Measurements from ENCODE around the gene DPYSL5. TPM values are rescaled to one million over a fixed set of nuclear protein-coding genes. Genes with fewer than 3 reads are reported as not detected.

The DPYSL5 gene
- total RNA-seq, 4 donors from 2014 or later: 0.40 to 2.4 TPM; not detected in 2

- Histone ChIP-seq H3K4me3 (no peak overlapping the region), H3K27ac (no peak overlapping the region), H3K27me3 (no peaks in the 10 kb centered on the region), H3K9me3 (peaks cover 0 to 8% (median 0%) of the 10 kb centered on the region in 3 donors), H3K4me1 (no peaks in the 10 kb centered on the region), H3K36me3 (no peaks in the 10 kb centered on the region)
- WGBS, 2 donors (ENCODE audit: low coverage in 1 of 2): 89% methylated on average over 3 of the region's 4 CpGs; no CpG with 5 or more reads in 1 of the 2 donors
- no peak for ATAC-seq
- TF ChIP-seq CTCF (IDR thresholded peaks at IDR 0.05): no peak
- TF ChIP-seq POLR2AphosphoS5 (IDR thresholded peaks at IDR 0.05): no peak
- TF ChIP-seq EP300 (IDR thresholded peaks at IDR 0.05): no peak
- no peak for TF ChIP-seq POLR2A (IDR thresholded peaks at IDR 0.05)
These were observed 41.9 kb downstream of the DPYSL5 start for GRCh38 chr2:26889796-26890195.

GRCh38 chr2:26890341-26891000 lies 42.5 kb downstream of the DPYSL5 start:
- Histone ChIP-seq H3K4me1 (no peaks in the 10 kb centered on the region), H3K27ac (no peak overlapping the region), H3K4me3 (no peak overlapping the region), H3K9me3 (peaks cover 0 to 15% (median 0%) of the 10 kb centered on the region in 3 donors), H3K36me3 (no peaks in the 10 kb centered on the region), H3K27me3 (no peaks in the 10 kb centered on the region)
- no peak for TF ChIP-seq EP300 (IDR thresholded peaks at IDR 0.05)
- TF ChIP-seq POLR2A (IDR thresholded peaks at IDR 0.05): no peak
- no peak for TF ChIP-seq CTCF (IDR thresholded peaks at IDR 0.05)
- TF ChIP-seq POLR2AphosphoS5 (IDR thresholded peaks at IDR 0.05): no peak
- ATAC-seq: no peak
- 82 to 83% methylated on average over 3 to 5 of the region's 11 CpGs for WGBS, 2 donors (ENCODE audit: low coverage in 1 of 2)

GRCh38 chr2:26892133-26892532 lies 44.2 kb downstream of the DPYSL5 start:
- H3K36me3 ChIP-seq: no peaks in the 10 kb centered on the region

GRCh38 chr2:26892922-26893524 lies 45.1 kb downstream of the DPYSL5 start:
- no peaks in the 10 kb centered on the region for H3K4me1 ChIP-seq
- H3K9me3 ChIP-seq: peaks cover 0 to 26% (median 0%) of the 10 kb centered on the region in 3 donors
- H3K36me3 ChIP-seq: no peaks in the 10 kb centered on the region
- no peaks in the 10 kb centered on the region for H3K27me3 ChIP-seq
- no peak for ATAC-seq
- H3K4me3 ChIP-seq: no peak overlapping the region
- TF ChIP-seq EP300 (IDR thresholded peaks at IDR 0.05): no peak
- no peak for TF ChIP-seq CTCF (IDR thresholded peaks at IDR 0.05)
- no peak for TF ChIP-seq POLR2A (IDR thresholded peaks at IDR 0.05)
- no peak for TF ChIP-seq POLR2AphosphoS5 (IDR thresholded peaks at IDR 0.05)
- no peak overlapping the region for H3K27ac ChIP-seq
- 83 to 85% methylated on average over 2 to 3 of the region's 3 CpGs for WGBS, 2 donors (ENCODE audit: low coverage in 1 of 2)

More at GRCh38 chr2:26892133-26892532, 44.2 kb downstream of the DPYSL5 start:
- Histone ChIP-seq H3K27ac (no peak overlapping the region), H3K4me1 (no peaks in the 10 kb centered on the region), H3K27me3 (no peaks in the 10 kb centered on the region), H3K9me3 (peaks cover 0 to 26% (median 0%) of the 10 kb centered on the region in 3 donors), H3K4me3 (no peak overlapping the region)
- no peak for ATAC-seq
- TF ChIP-seq POLR2AphosphoS5 (IDR thresholded peaks at IDR 0.05) (no peak), POLR2A (IDR thresholded peaks at IDR 0.05) (no peak), CTCF (IDR thresholded peaks at IDR 0.05) (no peak), EP300 (IDR thresholded peaks at IDR 0.05) (no peak)
- 62 to 71% methylated on average over 3 of the region's 3 CpGs for WGBS, 2 donors (ENCODE audit: low coverage in 1 of 2)

- no peaks in the 10 kb centered on the region for H3K27me3 ChIP-seq
- no peaks in the 10 kb centered on the region for H3K36me3 ChIP-seq
- WGBS, 2 donors (ENCODE audit: low coverage in 1 of 2): 65 to 89% methylated on average over 2 of the region's 2 CpGs
- TF ChIP-seq EP300 (IDR thresholded peaks at IDR 0.05) (no peak), CTCF (IDR thresholded peaks at IDR 0.05) (no peak), POLR2AphosphoS5 (IDR thresholded peaks at IDR 0.05) (no peak), POLR2A (IDR thresholded peaks at IDR 0.05) (no peak)
- peaks cover 0 to 26% (median 0%) of the 10 kb centered on the region in 3 donors for H3K9me3 ChIP-seq
- H3K4me1 ChIP-seq: no peaks in the 10 kb centered on the region
- no peak overlapping the region for H3K27ac ChIP-seq
- no peak for ATAC-seq
- H3K4me3 ChIP-seq: no peak overlapping the region
These were observed 46.2 kb downstream of the DPYSL5 start for GRCh38 chr2:26894136-26894535.
